ACC112 (cell line): ENCODE results near the gene GPR153.

Experiments
- H2AFZ ChIP-seq: fragments of 200-600 bp; sonication (generic); one replicate; pipeline ENCODE4 v1.6.0; 2017; ENCODE audit warnings: antibody characterized with exemption, low read length; ENCODE audit not compliant: unreplicated experiment
- H3K27ac ChIP-seq: fragments of 200-600 bp; sonication (generic); 2 replicates; pipeline ENCODE4 v1.5.1; 2014; ENCODE audit warnings: low read depth, mild to moderate bottlenecking, antibody characterized with exemption, low read length, moderate library complexity
- H3K27me3 ChIP-seq: fragments of 200-600 bp; sonication (generic); 2 replicates; pipeline ENCODE4 v1.6.1; 2014; ENCODE audit warnings: mild to moderate bottlenecking, antibody characterized with exemption, low read length, moderate library complexity, mixed read lengths; ENCODE audit not compliant: insufficient read depth
- H3K36me3 ChIP-seq: fragments of 200-600 bp; sonication (generic); 2 replicates; pipeline ENCODE4 v1.6.1; 2016; ENCODE audit warnings: mild to moderate bottlenecking, antibody characterized with exemption, low read length, moderate library complexity, mixed read lengths; ENCODE audit not compliant: insufficient read depth
- H3K4me1 ChIP-seq: fragments of 200-600 bp; sonication (generic); one replicate; pipeline ENCODE4 v1.6.1; 2016; ENCODE audit warnings: low read length, mixed read lengths; ENCODE audit not compliant: insufficient read depth, unreplicated experiment, control insufficient read depth
- H3K4me3 ChIP-seq: fragments of 200-600 bp; sonication (generic); 2 replicates; pipeline ENCODE4 v1.5.1; 2014; ENCODE audit warnings: mild to moderate bottlenecking, low read depth, low read length
- H3K79me2 ChIP-seq: fragments of 200-600 bp; sonication (generic); one replicate; pipeline ENCODE4 v1.6.0; 2016; ENCODE audit warnings: low read length; ENCODE audit not compliant: control insufficient read depth, unreplicated experiment, insufficient read depth

Gene GPR153

GRCh38 chr1:6275826-6276782 is 15.2 kb upstream of the GPR153 start:
- peaks cover 17% of the 10 kb centered on the region for H3K4me1 ChIP-seq
- H3K27me3 ChIP-seq = no peaks in the 10 kb centered on the region
- no peak overlapping the region for H3K4me3 ChIP-seq
- H3K36me3 ChIP-seq = no peaks in the 10 kb centered on the region
- no peaks in the 10 kb centered on the region for H3K79me2 ChIP-seq
- H3K27ac ChIP-seq = no peak overlapping the region
- no peak overlapping the region for H2AFZ ChIP-seq

DNA sequence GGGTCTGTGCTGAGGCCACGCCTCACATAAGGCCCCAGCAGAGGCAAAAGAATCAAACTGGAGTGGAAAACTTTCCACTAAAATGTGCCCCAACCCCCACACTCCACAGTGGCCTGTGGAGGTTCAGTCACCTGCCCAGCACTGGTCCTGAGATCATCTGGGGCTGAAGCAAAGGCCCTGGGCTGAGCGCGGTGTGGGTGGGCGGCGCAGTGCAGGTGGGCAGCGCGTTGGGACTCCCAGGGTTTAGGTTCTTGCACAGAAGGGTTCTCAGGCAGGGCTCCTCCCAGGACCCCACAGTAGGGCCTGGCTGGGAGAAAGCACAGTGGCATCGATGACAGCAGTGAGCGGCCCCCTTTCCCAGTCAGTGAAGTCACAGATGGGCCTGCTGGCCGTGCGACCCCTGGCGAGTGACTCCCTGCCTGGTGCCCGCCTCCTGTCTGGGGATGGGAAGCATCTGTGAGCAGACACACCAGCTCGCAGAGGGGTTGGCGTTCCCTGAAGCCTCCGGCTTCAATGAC is 13.8 kb upstream of the GPR153 start:
- H3K27me3 ChIP-seq = no peaks in the 10 kb centered on the region
- no peak overlapping the region for H2AFZ ChIP-seq
- no peaks in the 10 kb centered on the region for H3K36me3 ChIP-seq
- H3K4me3 ChIP-seq = no peak overlapping the region
- no peaks in the 10 kb centered on the region for H3K79me2 ChIP-seq
- H3K27ac ChIP-seq = no peak overlapping the region
- peaks cover 17% of the 10 kb centered on the region for H3K4me1 ChIP-seq

DNA sequence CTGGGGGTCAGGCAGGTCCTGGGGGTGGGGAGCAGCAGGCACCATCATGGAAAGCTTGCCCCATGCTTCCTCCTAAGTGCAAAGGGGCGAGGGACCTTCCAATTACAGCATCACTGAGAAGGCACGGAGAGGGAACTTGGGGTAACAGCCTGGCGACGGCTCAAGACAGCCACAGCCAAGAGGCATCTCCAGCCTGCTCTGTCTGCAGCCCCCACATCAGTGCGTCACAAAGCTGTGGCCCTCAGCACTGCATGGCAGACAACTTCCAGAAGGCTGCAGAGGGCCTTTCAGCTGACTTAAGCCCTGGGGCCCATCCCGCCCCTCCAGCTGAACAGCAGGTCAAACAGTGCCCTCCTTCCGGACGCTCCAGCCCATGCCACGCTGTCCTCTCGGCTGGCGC is 13.2 kb upstream of the GPR153 start:
- no peak overlapping the region for H3K27ac ChIP-seq
- H2AFZ ChIP-seq = no peak overlapping the region
- H3K4me3 ChIP-seq = no peak overlapping the region
- H3K36me3 ChIP-seq = no peaks in the 10 kb centered on the region
- no peaks in the 10 kb centered on the region for H3K27me3 ChIP-seq
- H3K79me2 ChIP-seq = no peaks in the 10 kb centered on the region
- H3K4me1 ChIP-seq = peaks cover 17% of the 10 kb centered on the region

- Histone ChIP-seq H3K27me3 (no peaks in the 10 kb centered on the region), H3K36me3 (no peaks in the 10 kb centered on the region), H2AFZ (no peak overlapping the region), H3K27ac (no peak overlapping the region), H3K4me3 (no peak overlapping the region), H3K4me1 (peaks cover 19% of the 10 kb centered on the region), H3K79me2 (no peaks in the 10 kb centered on the region)
Measured at GRCh38 chr1:6273380-6273891, 12.5 kb upstream of the GPR153 start.

DNA sequence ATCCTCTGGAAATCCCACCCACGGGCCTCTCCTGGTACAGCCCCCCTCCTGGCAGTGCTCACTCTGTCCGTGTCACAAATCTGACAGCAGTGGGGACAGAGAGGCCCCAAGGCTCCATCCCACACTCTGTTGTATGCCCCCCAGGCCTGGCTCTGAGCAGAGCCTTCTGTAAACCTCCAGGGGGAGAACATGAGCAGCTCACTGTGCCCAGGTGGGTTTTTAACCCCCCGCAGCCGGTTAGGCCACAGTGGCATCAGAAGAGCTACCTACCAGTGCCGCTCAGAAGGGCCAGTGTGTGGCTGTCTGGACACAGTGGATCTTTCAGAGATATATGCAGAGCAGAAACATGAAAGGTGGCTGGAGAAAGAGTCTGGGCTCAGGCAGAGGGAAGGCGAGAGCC is 12.0 kb upstream of the GPR153 start:
- no peak overlapping the region for H2AFZ ChIP-seq
- H3K79me2 ChIP-seq = no peaks in the 10 kb centered on the region
- H3K4me1 ChIP-seq = peaks cover 24% of the 10 kb centered on the region
- no peak overlapping the region for H3K27ac ChIP-seq
- H3K27me3 ChIP-seq = no peaks in the 10 kb centered on the region
- no peaks in the 10 kb centered on the region for H3K36me3 ChIP-seq
- no peak overlapping the region for H3K4me3 ChIP-seq

DNA sequence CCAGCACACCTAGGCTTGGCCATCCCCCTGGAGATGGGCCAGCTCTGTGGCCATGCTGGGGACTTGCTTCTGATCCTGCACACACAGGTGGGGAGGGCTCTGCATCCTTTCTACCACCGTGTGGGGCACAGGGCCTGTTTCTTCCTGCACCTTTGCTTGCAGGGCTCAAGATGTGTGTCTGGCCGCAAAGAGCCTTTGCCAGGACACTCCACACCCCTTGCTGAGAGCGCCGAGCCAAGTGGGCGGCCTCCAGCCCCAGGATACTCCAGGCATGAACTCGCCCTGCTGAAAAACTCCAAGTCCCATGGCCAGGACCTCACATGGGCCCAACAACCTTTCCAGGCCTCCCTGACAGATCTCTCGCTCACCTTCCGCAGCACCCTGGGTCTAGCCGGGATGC is 11.6 kb upstream of the GPR153 start:
- Histone ChIP-seq H3K36me3 (no peaks in the 10 kb centered on the region), H3K27ac (no peak overlapping the region), H3K79me2 (no peaks in the 10 kb centered on the region), H3K4me1 (peaks cover 28% of the 10 kb centered on the region), H3K27me3 (no peaks in the 10 kb centered on the region), H2AFZ (no peak overlapping the region), H3K4me3 (no peak overlapping the region)

- no peak overlapping the region for H3K27ac ChIP-seq
- no peaks in the 10 kb centered on the region for H3K27me3 ChIP-seq
- H3K4me1 ChIP-seq = peaks cover 28% of the 10 kb centered on the region
- H2AFZ ChIP-seq = no peak overlapping the region
- no peaks in the 10 kb centered on the region for H3K79me2 ChIP-seq
- H3K36me3 ChIP-seq = no peaks in the 10 kb centered on the region
- no peak overlapping the region for H3K4me3 ChIP-seq
Measured at GRCh38 chr1:6271554-6271953, 10.7 kb upstream of the GPR153 start.

DNA sequence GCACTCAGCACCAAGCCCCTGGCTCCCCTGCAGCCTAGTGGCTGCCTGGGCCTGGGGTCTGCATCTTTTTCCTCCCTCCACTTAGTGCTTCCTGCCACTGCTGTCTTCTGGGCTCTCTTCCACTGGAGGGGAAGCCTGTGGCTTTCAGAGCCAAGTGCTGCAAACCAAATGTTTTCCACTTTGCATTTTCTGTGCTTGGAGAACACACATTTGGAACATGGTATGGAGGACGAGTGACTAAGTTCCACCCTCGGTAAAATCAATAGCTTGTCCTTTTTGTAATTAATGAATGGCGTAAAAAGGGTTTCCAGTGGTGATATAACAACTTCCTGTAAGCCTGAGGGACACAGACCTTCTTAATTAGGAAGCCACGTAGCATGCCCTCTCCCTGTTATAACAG is 10.1 kb upstream of the GPR153 start:
- Histone ChIP-seq H2AFZ (no peak overlapping the region), H3K36me3 (no peaks in the 10 kb centered on the region), H3K79me2 (no peaks in the 10 kb centered on the region), H3K27ac (no peak overlapping the region), H3K4me1 (peaks cover 23% of the 10 kb centered on the region), H3K4me3 (no peak overlapping the region), H3K27me3 (no peaks in the 10 kb centered on the region)

GRCh38 chr1:6270401-6270800 is 9.5 kb upstream of the GPR153 start:
- Histone ChIP-seq H3K36me3 (no peaks in the 10 kb centered on the region), H2AFZ (no peak overlapping the region), H3K4me3 (no peak overlapping the region), H3K4me1 (peaks cover 20% of the 10 kb centered on the region), H3K79me2 (no peaks in the 10 kb centered on the region), H3K27me3 (no peaks in the 10 kb centered on the region), H3K27ac (no peak overlapping the region)

DNA sequence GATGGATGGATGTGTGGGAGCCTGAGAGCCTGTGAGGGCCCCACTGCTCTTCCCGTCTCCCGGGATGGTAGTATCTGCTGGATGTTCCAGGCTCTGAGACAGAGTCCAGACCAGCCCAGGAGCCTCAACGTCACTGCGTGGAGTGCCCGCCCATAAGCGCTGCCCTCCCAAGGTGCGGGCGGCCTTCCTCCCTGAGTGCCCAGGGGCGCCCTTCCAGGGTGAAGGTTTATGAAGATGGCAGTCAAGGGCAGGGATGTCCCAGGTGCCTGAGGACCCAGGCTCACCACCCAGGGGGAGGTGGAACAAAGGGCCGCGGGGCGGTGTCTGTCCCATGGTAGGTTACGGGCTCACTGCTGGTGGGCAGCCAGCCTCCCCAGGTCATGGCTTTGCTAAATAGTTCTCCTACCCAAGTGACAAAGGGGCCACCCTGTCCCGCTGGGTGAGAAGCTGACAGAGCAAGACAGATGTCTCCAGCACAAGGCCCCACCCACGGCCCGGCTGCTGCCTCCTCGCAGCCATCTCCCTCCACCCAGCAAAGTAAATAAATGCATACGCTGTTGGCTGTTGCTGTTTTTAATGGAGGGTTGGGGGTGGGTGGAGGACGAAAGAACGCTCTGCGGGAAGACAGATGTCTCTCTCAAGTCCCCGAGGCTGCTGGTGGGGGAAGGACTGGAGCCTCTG is 9.0 kb upstream of the GPR153 start:
- Histone ChIP-seq H3K4me1 (peaks cover 20% of the 10 kb centered on the region), H3K27ac (no peak overlapping the region), H3K27me3 (no peaks in the 10 kb centered on the region), H3K79me2 (no peaks in the 10 kb centered on the region), H3K4me3 (no peak overlapping the region), H2AFZ (no peak overlapping the region), H3K36me3 (no peaks in the 10 kb centered on the region)
